ENCODE data around the gene ZNF91.
"Not testable (repeated sequence)": the region's sequence is repeated elsewhere in the genome, so short reads cannot be mapped to it uniquely, and the experiment has no call there.

GRCh38 chr19:23395722-23396117 is 449 bp upstream of the ZNF91 start:
- not testable (repeated sequence) for TF ChIP-seq SP1 (IDR thresholded peaks at IDR 0.05); CTCF (IDR thresholded peaks at IDR 0.05; ENCODE audit: low read depth, low read length, missing input control); YY1 (IDR thresholded peaks at IDR 0.05); MAX (IDR thresholded peaks at IDR 0.05); RAD21 (IDR thresholded peaks at IDR 0.05)
